Stimulated activated naive CD8-positive, alpha-beta T cell treated with anti-CD3 and anti-CD28 coated beads, Interleukin-15, Interleukin-2, amounts not matched to agents 100 ng/mL and 50 ng/mL, for 24 hours (primary cell): ENCODE measurements around the gene USP17L19.
"Not testable (repeated sequence)": the region's sequence is repeated elsewhere in the genome, so short reads cannot be mapped to it uniquely, and the experiment has no call there.

Source experiments
- H3K27ac Mint-ChIP-seq: one replicate; pipeline ENCODE4 v1.8.0; 2021; ENCODE audit warnings: mild to moderate bottlenecking, mixed read lengths
- H3K27me3 Mint-ChIP-seq: one replicate; pipeline ENCODE4 v1.8.0; 2021; ENCODE audit warnings: mixed read lengths
- H3K36me3 Mint-ChIP-seq: one replicate; pipeline ENCODE4 v1.8.0; 2021; ENCODE audit warnings: low read depth, mixed read lengths
- H3K4me1 Mint-ChIP-seq: one replicate; pipeline ENCODE4 v1.8.0; 2021; ENCODE audit warnings: low read depth, mixed read lengths
- H3K4me3 Mint-ChIP-seq: one replicate; pipeline ENCODE4 v1.8.0; 2021; ENCODE audit warnings: mild to moderate bottlenecking, mixed read lengths
- H3K9me3 Mint-ChIP-seq: one replicate; pipeline ENCODE4 v1.8.0; 2021; ENCODE audit warnings: mixed read lengths

USP17L19 gene

GRCh38 chr4:9253078-9253477 is at the start of gene USP17L19:
Gene USP17L19 (plus strand): TSS chr4:9253378. CDS start chr4:9253378, 0 bp downstream.
- H3K4me3 Mint-ChIP-seq, H3K27me3 Mint-ChIP-seq, H3K36me3 Mint-ChIP-seq, H3K27ac Mint-ChIP-seq, H3K9me3 Mint-ChIP-seq, H3K4me1 Mint-ChIP-seq: not testable (repeated sequence)

- not testable (repeated sequence) for H3K27me3 Mint-ChIP-seq, H3K4me3 Mint-ChIP-seq, H3K4me1 Mint-ChIP-seq, H3K9me3 Mint-ChIP-seq, H3K27ac Mint-ChIP-seq, H3K36me3 Mint-ChIP-seq
Observed at GRCh38 chr4:9210357-9210756, 42.8 kb upstream of the USP17L19 start, which contains the start of gene USP17L10. Gene USP17L10 (plus strand): TSS chr4:9210657. CDS start chr4:9210657, 0 bp downstream.

GRCh38 chr4:9214701-9215100 is 38.5 kb upstream of the USP17L19 start:
- H3K27ac Mint-ChIP-seq, H3K9me3 Mint-ChIP-seq, H3K27me3 Mint-ChIP-seq, H3K36me3 Mint-ChIP-seq, H3K4me1 Mint-ChIP-seq, H3K4me3 Mint-ChIP-seq: not testable (repeated sequence)

GRCh38 chr4:9215105-9215504 is 38.1 kb upstream of the USP17L19 start, which contains the start of gene USP17L11:
Gene USP17L11 (plus strand): TSS chr4:9215405. CDS start chr4:9215405, 0 bp downstream.
- not testable (repeated sequence) for H3K4me1 Mint-ChIP-seq, H3K9me3 Mint-ChIP-seq, H3K27me3 Mint-ChIP-seq, H3K4me3 Mint-ChIP-seq, H3K27ac Mint-ChIP-seq, H3K36me3 Mint-ChIP-seq

GRCh38 chr4:9219852-9220251 is 33.3 kb upstream of the USP17L19 start, which contains the start of gene USP17L12:
Gene USP17L12 (plus strand): TSS chr4:9220152. CDS start chr4:9220152, 0 bp downstream.
- not testable (repeated sequence) for H3K27ac Mint-ChIP-seq, H3K4me1 Mint-ChIP-seq, H3K27me3 Mint-ChIP-seq, H3K9me3 Mint-ChIP-seq, H3K36me3 Mint-ChIP-seq, H3K4me3 Mint-ChIP-seq

GRCh38 chr4:9224596-9224995 is 28.6 kb upstream of the USP17L19 start, which contains the start of gene USP17L13:
Gene USP17L13 (plus strand): TSS chr4:9224896. CDS start chr4:9224896, 0 bp downstream.
- not testable (repeated sequence) for H3K27me3 Mint-ChIP-seq, H3K36me3 Mint-ChIP-seq, H3K4me1 Mint-ChIP-seq, H3K4me3 Mint-ChIP-seq, H3K9me3 Mint-ChIP-seq, H3K27ac Mint-ChIP-seq

- not testable (repeated sequence) for H3K27me3 Mint-ChIP-seq, H3K9me3 Mint-ChIP-seq, H3K27ac Mint-ChIP-seq, H3K4me3 Mint-ChIP-seq, H3K36me3 Mint-ChIP-seq, H3K4me1 Mint-ChIP-seq
Observed at GRCh38 chr4:9230249-9230648, 22.9 kb upstream of the USP17L19 start.

- not testable (repeated sequence) for H3K4me3 Mint-ChIP-seq, H3K27ac Mint-ChIP-seq, H3K9me3 Mint-ChIP-seq, H3K27me3 Mint-ChIP-seq, H3K4me1 Mint-ChIP-seq, H3K36me3 Mint-ChIP-seq
Observed at GRCh38 chr4:9234085-9234484, 19.1 kb upstream of the USP17L19 start, which contains the start of gene USP17L15. Gene USP17L15 (plus strand): TSS chr4:9234385. CDS start chr4:9234385, 0 bp downstream.

GRCh38 chr4:9238461-9238860 is 14.7 kb upstream of the USP17L19 start:
- H3K27me3 Mint-ChIP-seq, H3K9me3 Mint-ChIP-seq, H3K36me3 Mint-ChIP-seq, H3K4me3 Mint-ChIP-seq, H3K4me1 Mint-ChIP-seq, H3K27ac Mint-ChIP-seq: not testable (repeated sequence)

- not testable (repeated sequence) for H3K36me3 Mint-ChIP-seq, H3K4me1 Mint-ChIP-seq, H3K4me3 Mint-ChIP-seq, H3K27ac Mint-ChIP-seq, H3K27me3 Mint-ChIP-seq, H3K9me3 Mint-ChIP-seq
Observed at GRCh38 chr4:9243579-9243978, 9.6 kb upstream of the USP17L19 start, which contains the start of gene USP17L17. Gene USP17L17 (plus strand): TSS chr4:9243879. CDS start chr4:9243879, 0 bp downstream.

- not testable (repeated sequence) for H3K9me3 Mint-ChIP-seq, H3K27me3 Mint-ChIP-seq, H3K36me3 Mint-ChIP-seq, H3K27ac Mint-ChIP-seq, H3K4me1 Mint-ChIP-seq, H3K4me3 Mint-ChIP-seq
Observed at GRCh38 chr4:9247953-9248680, 5.1 kb upstream of the USP17L19 start, which contains the start of gene USP17L18. Gene USP17L18 (plus strand): TSS chr4:9248630. CDS start chr4:9248630, 0 bp downstream.

GRCh38 chr4:9257824-9258223 is 4.6 kb downstream of the USP17L19 start, which contains the start of gene USP17L20:
Gene USP17L20 (plus strand): TSS chr4:9258124. CDS start chr4:9258124, 0 bp downstream.
- not testable (repeated sequence) for H3K9me3 Mint-ChIP-seq, H3K4me1 Mint-ChIP-seq, H3K27ac Mint-ChIP-seq

GRCh38 chr4:9262572-9262971 is 9.4 kb downstream of the USP17L19 start, which contains the start of gene USP17L21:
Gene USP17L21 (plus strand): TSS chr4:9262872. CDS start chr4:9262872, 0 bp downstream.
- not testable (repeated sequence) for H3K4me3 Mint-ChIP-seq, H3K9me3 Mint-ChIP-seq, H3K27me3 Mint-ChIP-seq, H3K36me3 Mint-ChIP-seq, H3K27ac Mint-ChIP-seq, H3K4me1 Mint-ChIP-seq

More at GRCh38 chr4:9257824-9258223, 4.6 kb downstream of the USP17L19 start, which contains the start of gene USP17L20:
- H3K4me3 Mint-ChIP-seq, H3K36me3 Mint-ChIP-seq, H3K27me3 Mint-ChIP-seq: not testable (repeated sequence)

- not testable (repeated sequence) for H3K27ac Mint-ChIP-seq, H3K4me3 Mint-ChIP-seq, H3K36me3 Mint-ChIP-seq, H3K27me3 Mint-ChIP-seq, H3K4me1 Mint-ChIP-seq, H3K9me3 Mint-ChIP-seq
Observed at GRCh38 chr4:9267319-9267718, 14.1 kb downstream of the USP17L19 start, which contains the start of gene USP17L22. Gene USP17L22 (plus strand): TSS chr4:9267619. CDS start chr4:9267619, 0 bp downstream.

GRCh38 chr4:9271719-9272118 is 18.5 kb downstream of the USP17L19 start:
- not testable (repeated sequence) for H3K27me3 Mint-ChIP-seq, H3K36me3 Mint-ChIP-seq, H3K9me3 Mint-ChIP-seq, H3K4me1 Mint-ChIP-seq, H3K4me3 Mint-ChIP-seq, H3K27ac Mint-ChIP-seq
